Measurements from ENCODE around the gene RTTN. TPM values are rescaled to one million over a fixed set of nuclear protein-coding genes. Genes with fewer than 3 reads are reported as not detected.

The RTTN gene
- total RNA-seq, 1 experiment from 2014 or later, result 16.9 TPM

DNA sequence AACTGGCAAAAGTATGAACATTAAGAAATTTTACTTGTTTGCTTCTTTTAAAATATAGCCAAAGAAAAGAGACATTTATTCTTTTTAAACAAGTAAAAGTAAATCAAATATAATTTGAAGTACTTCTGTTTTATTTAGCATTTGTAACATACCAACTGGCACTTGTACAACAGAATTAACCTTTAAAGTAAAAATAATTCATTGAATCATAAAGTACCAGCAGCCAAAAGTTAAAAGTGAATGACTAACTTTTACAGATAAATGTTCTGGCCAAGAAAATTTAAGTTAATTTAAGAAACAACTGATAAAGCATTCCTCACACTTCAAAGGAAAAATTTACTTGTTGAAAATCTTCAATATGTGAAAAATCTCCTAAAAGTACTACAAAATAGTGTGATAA, 23.8 kb downstream of the RTTN start:
- Histone ChIP-seq H3K4me1 (ENCODE audit: control insufficient read depth, insufficient read depth, low read length) (peaks cover 23% of the 10 kb centered on the region), H3K27me3 (ENCODE audit: control insufficient read depth, insufficient read depth, low read length) (no peaks in the 10 kb centered on the region), H3K9me3 (ENCODE audit: control insufficient read depth, insufficient read depth, low read depth, low read length) (no peaks in the 10 kb centered on the region), H3K27ac (ENCODE audit: low read length) (peak overlapping the region; percentile 77; the same call in 1 of the 2 replicates), H3K4me3 (ENCODE audit: low read depth in 2 of 2, low read length in 2 of 2) (no peak overlapping the region), H3K36me3 (ENCODE audit: control insufficient read depth, insufficient read depth, low read length) (no peaks in the 10 kb centered on the region)
- DNase-seq (ENCODE audit: low read depth, low spot score), result no peak
- TF ChIP-seq REST (IDR thresholded peaks at IDR 0.05; ENCODE audit: insufficient read depth in 1 of 2, low read depth in 2 of 2, low read length in 1 of 2) (no peak), SIN3A (IDR thresholded peaks at IDR 0.05; ENCODE audit: borderline replicate concordance, insufficient read depth, low read depth, low read length) (no peak), POLR2AphosphoS5 (IDR thresholded peaks at IDR 0.05; ENCODE audit: low read depth, low read length) (no peak), TCF7L2 (IDR thresholded peaks at IDR 0.05; ENCODE audit: low read depth, low read length) (no peak)
- TF ChIP-seq, protein P1, sequence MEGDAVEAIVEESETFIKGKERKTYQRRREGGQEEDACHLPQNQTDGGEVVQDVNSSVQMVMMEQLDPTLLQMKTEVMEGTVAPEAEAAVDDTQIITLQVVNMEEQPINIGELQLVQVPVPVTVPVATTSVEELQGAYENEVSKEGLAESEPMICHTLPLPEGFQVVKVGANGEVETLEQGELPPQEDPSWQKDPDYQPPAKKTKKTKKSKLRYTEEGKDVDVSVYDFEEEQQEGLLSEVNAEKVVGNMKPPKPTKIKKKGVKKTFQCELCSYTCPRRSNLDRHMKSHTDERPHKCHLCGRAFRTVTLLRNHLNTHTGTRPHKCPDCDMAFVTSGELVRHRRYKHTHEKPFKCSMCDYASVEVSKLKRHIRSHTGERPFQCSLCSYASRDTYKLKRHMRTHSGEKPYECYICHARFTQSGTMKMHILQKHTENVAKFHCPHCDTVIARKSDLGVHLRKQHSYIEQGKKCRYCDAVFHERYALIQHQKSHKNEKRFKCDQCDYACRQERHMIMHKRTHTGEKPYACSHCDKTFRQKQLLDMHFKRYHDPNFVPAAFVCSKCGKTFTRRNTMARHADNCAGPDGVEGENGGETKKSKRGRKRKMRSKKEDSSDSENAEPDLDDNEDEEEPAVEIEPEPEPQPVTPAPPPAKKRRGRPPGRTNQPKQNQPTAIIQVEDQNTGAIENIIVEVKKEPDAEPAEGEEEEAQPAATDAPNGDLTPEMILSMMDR (IDR thresholded peaks at IDR 0.05), result no peak
- no peak for ATAC-seq
- CTCF ChIA-PET, result no interaction called here
- BruUV-seq (replicated peaks), result no TSS peak
- POLR2A ChIA-PET, result no interaction called here
- intact Hi-C loops (cut with micrococcal nuclease; ENCODE audit: unreplicated experiment) (no loop called here), in situ Hi-C loops (cut with HindIII; ENCODE audit: low pct_unique_long_range_greater_than_20kb, low sequenced_read_pairs) (no loop called here)

DNA sequence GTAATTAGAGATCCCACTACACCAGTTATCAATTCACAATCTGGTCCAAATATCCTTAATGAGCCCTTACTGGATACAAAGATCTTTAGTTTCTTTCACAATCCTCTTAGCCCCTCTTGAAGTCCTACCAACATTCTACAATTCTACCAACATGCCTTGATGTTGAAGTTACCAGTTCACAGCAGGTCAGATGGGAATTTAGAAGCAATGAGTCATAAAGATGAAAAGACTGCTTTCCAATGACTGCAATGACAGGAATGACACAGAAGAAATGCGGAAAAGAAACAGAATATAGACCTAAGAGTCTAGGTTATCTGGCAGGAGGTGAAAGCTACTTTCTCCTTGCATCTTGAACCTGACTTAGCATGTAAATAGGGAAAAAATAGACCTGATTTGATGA, 24.5 kb downstream of the RTTN start:
- peak overlapping the region; percentile 77 for H3K27ac ChIP-seq (ENCODE audit: low read length)
- POLR2A ChIA-PET, result no interaction called here
- CTCF ChIA-PET, result interaction anchor here (0.6 kb wide), 1 partner anchor 13 kb away, joined by 4 read pairs; no protein-coding TSS in a partner anchor
- ATAC-seq (peak; percentile 87), DNase-seq (ENCODE audit: low read depth, low spot score) (no peak)
- intact Hi-C loops (cut with micrococcal nuclease; ENCODE audit: unreplicated experiment) (no loop called here), in situ Hi-C loops (cut with HindIII; ENCODE audit: low pct_unique_long_range_greater_than_20kb, low sequenced_read_pairs) (no loop called here)
- H3K4me3 ChIP-seq (ENCODE audit: low read depth in 2 of 2, low read length in 2 of 2), result no peak overlapping the region
- peaks cover 27% of the 10 kb centered on the region for H3K4me1 ChIP-seq (ENCODE audit: control insufficient read depth, insufficient read depth, low read length)
- H3K27me3 ChIP-seq (ENCODE audit: control insufficient read depth, insufficient read depth, low read length), result no peaks in the 10 kb centered on the region
- no TSS peak for BruUV-seq (replicated peaks)
- TF ChIP-seq TCF7L2 (IDR thresholded peaks at IDR 0.05; ENCODE audit: low read depth, low read length) (peak; percentile 92), SIN3A (IDR thresholded peaks at IDR 0.05; ENCODE audit: borderline replicate concordance, insufficient read depth, low read depth, low read length) (no peak), POLR2AphosphoS5 (IDR thresholded peaks at IDR 0.05; ENCODE audit: low read depth, low read length) (no peak), REST (IDR thresholded peaks at IDR 0.05; ENCODE audit: insufficient read depth in 1 of 2, low read depth in 2 of 2, low read length in 1 of 2) (no peak)
- no peaks in the 10 kb centered on the region for H3K9me3 ChIP-seq (ENCODE audit: control insufficient read depth, insufficient read depth, low read depth, low read length)
- no peaks in the 10 kb centered on the region for H3K36me3 ChIP-seq (ENCODE audit: control insufficient read depth, insufficient read depth, low read length)
